ENCODE measurements around the gene ARHGAP33.
"Not testable (repeated sequence)": the region's sequence is repeated elsewhere in the genome, so short reads cannot be mapped to it uniquely, and the experiment has no call there.

Gene ARHGAP33

DNA sequence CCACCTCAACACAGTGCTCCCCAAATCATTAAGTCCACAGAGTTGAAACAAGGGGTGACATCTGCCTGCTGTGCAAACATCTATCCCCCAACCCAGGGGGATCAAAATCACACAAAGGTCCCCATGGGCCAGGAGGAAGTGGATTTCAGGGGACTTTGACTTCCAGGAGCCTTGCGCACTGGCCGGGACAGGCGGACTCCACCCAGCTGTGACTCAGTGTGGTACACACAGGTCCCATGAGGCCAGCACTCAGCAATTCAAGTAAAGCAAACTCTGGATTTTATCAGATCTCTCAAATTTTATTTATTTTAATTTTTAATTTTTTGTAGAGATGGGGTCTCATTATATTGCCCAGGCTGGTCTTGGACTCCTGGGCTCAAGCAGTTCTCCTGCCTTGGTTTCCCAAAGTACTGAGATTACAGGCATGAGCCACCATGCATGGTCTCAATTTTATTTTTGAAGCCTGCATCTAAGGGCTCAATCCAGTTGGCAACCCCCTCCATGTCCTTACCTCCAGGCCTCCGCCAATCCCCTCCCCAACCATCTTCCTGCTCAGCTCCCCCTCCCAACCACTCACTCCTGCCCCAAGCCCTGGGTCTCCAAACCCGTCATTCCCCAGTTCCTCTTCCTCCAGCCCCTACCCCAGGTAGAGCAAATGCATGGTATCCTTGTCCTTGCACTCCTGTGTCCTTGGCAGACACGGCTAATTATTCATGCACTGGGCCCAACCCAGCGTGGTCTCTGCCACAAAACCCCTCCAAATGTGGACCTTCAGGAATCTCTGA, 18.2 kb downstream of the ARHGAP33 start:
- DNase-seq (ENCODE audit: low spot score), result no peak
- in situ Hi-C loops (cut with MboI; ENCODE audit: low sequenced_read_pairs, unreplicated experiment), result no loop called here
- TF ChIP-seq, protein P1, sequence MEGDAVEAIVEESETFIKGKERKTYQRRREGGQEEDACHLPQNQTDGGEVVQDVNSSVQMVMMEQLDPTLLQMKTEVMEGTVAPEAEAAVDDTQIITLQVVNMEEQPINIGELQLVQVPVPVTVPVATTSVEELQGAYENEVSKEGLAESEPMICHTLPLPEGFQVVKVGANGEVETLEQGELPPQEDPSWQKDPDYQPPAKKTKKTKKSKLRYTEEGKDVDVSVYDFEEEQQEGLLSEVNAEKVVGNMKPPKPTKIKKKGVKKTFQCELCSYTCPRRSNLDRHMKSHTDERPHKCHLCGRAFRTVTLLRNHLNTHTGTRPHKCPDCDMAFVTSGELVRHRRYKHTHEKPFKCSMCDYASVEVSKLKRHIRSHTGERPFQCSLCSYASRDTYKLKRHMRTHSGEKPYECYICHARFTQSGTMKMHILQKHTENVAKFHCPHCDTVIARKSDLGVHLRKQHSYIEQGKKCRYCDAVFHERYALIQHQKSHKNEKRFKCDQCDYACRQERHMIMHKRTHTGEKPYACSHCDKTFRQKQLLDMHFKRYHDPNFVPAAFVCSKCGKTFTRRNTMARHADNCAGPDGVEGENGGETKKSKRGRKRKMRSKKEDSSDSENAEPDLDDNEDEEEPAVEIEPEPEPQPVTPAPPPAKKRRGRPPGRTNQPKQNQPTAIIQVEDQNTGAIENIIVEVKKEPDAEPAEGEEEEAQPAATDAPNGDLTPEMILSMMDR (IDR thresholded peaks at IDR 0.05; ENCODE audit: borderline replicate concordance, control extremely low read depth, extremely low read depth, insufficient read depth, missing control alignments), result no peak

DNA sequence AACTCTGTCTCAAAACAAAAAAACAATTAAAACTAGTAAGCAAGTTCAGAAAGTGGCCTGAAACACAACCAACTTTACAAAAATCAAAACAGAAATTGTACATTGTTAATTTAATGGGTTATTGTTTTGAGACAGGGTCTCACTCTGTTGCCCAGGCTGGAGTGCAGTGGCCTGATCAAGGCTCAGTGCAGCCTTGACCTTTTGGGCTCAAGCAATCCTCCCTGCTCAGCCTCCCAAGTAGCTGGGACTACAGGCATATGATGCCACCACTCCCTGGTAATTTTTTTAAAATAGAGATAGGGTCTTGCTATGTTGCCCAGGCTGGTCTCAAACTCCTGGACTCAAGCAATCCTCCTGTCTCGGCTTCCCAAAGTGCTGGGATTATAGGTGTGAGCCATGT, 20.2 kb downstream of the ARHGAP33 start:
- in situ Hi-C loops (cut with MboI; ENCODE audit: low sequenced_read_pairs, unreplicated experiment); DNase-seq (ENCODE audit: low spot score): not testable (repeated sequence)

DNA sequence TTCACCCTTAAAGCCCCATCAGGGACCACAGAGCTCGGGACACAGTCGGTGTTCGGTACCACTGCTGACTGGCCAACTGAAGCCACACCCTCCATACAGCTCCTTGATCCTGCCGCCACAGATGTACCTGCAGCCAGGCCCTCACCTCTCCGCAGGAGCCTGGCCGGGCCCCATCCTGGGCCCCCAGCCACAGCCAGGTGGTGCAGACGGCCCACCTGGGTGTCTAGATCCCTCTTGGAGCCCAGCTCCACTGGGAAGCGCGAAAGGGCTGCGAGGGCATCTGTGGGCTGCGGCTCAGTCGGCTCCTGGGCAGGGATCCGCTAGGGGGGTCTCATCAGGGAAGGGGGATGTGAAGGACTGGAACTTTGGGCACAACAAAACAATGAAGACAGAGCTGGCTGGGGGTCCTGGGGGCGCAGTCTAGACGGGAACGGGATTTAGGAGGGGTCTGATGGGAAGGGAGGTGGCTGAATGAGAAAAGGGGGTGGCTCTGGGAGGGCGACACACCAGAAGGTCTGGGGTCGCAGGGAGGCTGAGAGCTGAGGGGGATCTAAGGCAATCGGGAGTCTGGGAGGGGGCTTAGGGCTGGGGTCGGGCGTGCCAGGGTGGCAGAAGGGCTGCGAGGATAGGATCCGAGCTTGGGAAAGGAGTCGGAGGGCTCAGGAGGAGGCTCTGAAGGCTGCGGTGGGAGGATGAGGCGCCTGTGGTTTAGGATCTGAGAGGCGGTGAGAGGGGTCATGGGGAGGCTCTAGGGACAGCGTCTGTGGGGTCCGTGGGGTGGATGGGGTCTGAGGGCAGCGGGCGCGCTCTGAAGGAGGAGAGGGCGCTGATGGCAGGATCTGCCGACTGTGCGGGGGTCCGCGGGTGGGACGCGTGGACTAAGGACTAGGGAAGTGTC, 21.5 kb downstream of the ARHGAP33 start:
- in situ Hi-C loops (cut with MboI; ENCODE audit: low sequenced_read_pairs, unreplicated experiment), result no loop called here

DNA sequence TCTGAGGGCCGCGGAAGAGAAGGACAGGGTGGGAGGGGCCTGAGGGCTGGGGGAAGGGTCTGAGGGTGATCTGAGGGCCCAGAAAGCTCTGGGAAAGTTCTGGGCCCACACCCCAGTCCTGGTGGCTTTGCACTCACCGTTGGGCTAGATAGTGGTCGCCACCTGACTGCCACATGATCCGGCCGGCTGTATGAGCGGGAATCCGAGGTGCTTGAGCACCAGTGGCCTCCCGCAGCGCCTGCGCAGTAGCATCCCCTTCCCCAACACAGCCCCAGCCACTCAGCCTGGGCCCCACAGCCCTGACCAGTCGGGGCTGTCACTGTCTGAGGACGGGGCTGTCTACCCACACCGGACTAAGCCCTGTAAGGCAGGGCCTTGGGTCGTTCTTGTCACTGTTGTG, 22.3 kb downstream of the ARHGAP33 start:
- DNase-seq (ENCODE audit: low spot score), result no peak
- TF ChIP-seq, protein P1 (IDR thresholded peaks at IDR 0.05; ENCODE audit: borderline replicate concordance, control extremely low read depth, extremely low read depth, insufficient read depth, missing control alignments), result no peak
- in situ Hi-C loops (cut with MboI; ENCODE audit: low sequenced_read_pairs, unreplicated experiment), result no loop called here

More for the DNA sequence above, 21.5 kb downstream of the ARHGAP33 start:
- TF ChIP-seq, protein P1 (IDR thresholded peaks at IDR 0.05; ENCODE audit: borderline replicate concordance, control extremely low read depth, extremely low read depth, insufficient read depth, missing control alignments), result no peak
- no peak for DNase-seq (ENCODE audit: low spot score)

DNA sequence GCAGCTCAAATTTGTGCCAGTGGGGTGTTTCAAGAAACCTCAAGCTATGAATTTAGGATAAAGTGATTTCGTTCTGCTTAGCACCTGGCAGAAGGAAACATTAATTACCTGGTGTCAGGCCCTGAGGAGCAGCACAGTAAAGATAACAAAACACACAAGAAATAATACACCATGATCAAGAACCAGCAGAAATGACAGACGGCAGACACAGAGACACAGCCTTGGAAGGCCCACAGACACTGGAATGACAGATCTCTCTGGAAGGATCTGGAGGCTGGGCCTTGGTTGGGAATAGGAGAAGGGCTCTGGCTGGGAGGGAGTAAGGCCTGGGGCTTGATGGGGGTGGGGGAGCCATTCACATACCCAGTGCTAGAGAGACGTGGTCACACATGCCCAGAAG, 26.5 kb downstream of the ARHGAP33 start:
- DNase-seq (ENCODE audit: low spot score), result no peak
- TF ChIP-seq, protein P1 (IDR thresholded peaks at IDR 0.05; ENCODE audit: borderline replicate concordance, control extremely low read depth, extremely low read depth, insufficient read depth, missing control alignments), result no peak
- in situ Hi-C loops (cut with MboI; ENCODE audit: low sequenced_read_pairs, unreplicated experiment), result no loop called here

DNA sequence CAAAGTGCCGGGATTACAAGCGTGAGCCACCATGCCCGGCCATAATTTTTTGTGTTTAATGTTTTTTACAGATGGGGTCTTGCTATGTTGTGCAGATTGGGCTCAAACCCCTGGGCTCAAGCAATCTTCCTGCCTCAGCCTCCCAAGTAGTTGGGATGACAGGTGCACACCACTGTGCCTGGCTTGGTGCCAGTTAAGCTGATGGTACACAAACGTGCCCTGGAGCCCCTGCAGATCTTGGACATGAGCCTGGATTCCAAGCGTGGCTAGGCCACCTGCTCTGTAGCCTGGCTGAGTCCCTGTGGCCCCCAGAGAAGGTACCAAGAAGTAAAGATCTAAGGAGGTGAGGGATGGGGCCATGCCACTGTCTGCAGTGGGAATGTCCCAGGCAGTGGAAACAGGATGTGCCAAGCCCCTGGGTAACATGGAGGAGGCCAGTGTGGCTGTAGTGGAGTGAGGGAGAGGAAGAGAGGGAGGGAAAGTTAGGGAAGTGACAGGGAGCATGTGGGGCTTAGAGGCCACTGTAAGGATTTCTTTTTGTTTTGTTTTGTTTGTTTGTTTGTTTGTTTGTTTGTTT, 30.2 kb downstream of the ARHGAP33 start:
- TF ChIP-seq, protein P1 (IDR thresholded peaks at IDR 0.05; ENCODE audit: borderline replicate concordance, control extremely low read depth, extremely low read depth, insufficient read depth, missing control alignments), result no peak
- in situ Hi-C loops (cut with MboI; ENCODE audit: low sequenced_read_pairs, unreplicated experiment), result no loop called here
- no peak for DNase-seq (ENCODE audit: low spot score)

Data from GM13976 (cell line).